BJ (cell line): Measurements from ENCODE around the gene EFNA2. TPM values are rescaled to one million over a fixed set of nuclear protein-coding genes. Genes with fewer than 3 reads are reported as not detected.
A peak's percentile ranks its signal among the peaks of the same experiment; 100 is the strongest.

Experiments
- CTCF ChIA-PET: fragments of 350-600 bp; formaldehyde crosslinking; extraction: SDS; loops from one replicate; lab custom pipeline; 2021; ENCODE audit warnings: antibody characterized with exemption, inconsistent platforms; lab: Yijun Ruan, JAX
- POLR2A ChIA-PET: fragments of 300-600 bp; sonication (Branson Sonifier 250); formaldehyde crosslinking; extraction: SDS; loops from one replicate; lab custom pipeline; 2021; ENCODE audit warnings: antibody characterized with exemption; lab: Charles Lee
- DNase-seq: peaks from one replicate; pipeline ENCODE4 v3.0.0-alpha.2; 2011; ENCODE audit warnings: low read depth
- H3K27me3 ChIP-seq: 2 replicates; pipeline ENCODE4 v1.6.0; 2011; ENCODE audit warnings: low read length; ENCODE audit not compliant: control insufficient read depth, insufficient read depth
- H3K36me3 ChIP-seq: 2 replicates; pipeline ENCODE4 v1.5.1; 2011; ENCODE audit warnings: low read length; ENCODE audit not compliant: control insufficient read depth, insufficient read depth
- H3K4me3 ChIP-seq: 2 replicates; pipeline ENCODE4 v1.5.1; 2011; ENCODE audit warnings: low read depth, mild to moderate bottlenecking, control low read depth, low read length
- polyA plus RNA-seq: library from polyadenylated mRNA; depleted of rRNA; stranded (reverse); fragments of >200 nt; gene quantifications from 2 replicates; pipeline ENCODE4 v1.2.3, GENCODE V29; 2011
- TF ChIP-seq, protein P1 (sequence below): IDR thresholded peaks from 2 replicates; pipeline ENCODE4 v1.5.1; 2011; ENCODE audit warnings: low read depth, mild to moderate bottlenecking, control low read depth, inconsistent platforms, low read length, moderate library complexity; ENCODE audit not compliant: insufficient read depth

Gene EFNA2
- polyA plus RNA-seq, 1 experiment, result not detected

DNA sequence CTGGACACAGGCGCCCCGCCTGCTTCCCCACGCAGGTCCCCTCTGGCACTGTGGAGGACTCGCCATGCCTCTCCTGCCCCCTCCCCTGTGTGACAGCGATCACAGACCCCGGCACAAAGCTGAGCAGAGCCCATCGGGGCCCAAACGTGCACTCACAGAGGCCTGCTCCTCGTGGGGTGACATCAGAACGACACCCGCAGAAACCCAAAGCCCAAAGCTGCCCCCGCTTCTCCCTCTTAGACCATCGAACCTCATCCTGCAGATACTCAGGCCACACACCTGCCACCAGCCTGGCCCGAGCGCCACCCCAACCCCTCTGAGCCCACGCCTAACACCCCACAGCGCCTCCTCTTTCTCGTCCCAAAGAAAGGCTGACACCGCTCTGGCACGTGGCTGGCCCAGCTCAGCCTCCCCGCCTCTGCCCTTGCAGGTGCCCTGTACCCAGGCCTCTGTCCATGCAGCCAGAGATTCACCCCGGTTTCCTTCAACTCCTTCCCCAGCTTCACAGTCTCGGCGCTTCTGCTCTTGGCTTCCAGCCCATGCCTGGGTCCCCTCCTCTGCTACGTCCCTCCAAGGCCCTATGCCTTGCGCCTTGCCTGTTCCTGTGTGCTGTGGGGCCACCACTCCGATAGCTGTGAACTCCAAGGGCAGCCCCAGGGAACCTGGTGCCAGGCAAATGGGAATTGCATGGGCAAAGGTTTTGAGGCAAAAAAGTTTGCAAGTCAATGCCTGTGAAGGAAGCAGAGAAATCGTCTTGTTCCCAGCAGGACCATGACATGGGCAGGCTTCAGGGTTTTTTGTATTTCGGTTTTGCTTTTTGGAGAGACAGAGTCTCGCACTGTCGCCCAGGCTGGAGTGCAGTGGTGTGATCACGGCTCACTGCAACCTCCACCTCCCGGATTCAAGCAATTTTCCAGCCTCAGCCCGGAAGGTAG lies 47.0 kb upstream of the EFNA2 start:
- ChIA-PET CTCF (interaction anchor here (0.6 to 1.6 kb wide), 9 partner anchors 8 to 257 kb away, joined by 3 to 6 read pairs (median 3); partner anchors contain the start of gene WDR18), POLR2A (interaction anchor here (0.8 kb wide), 1 partner anchor 30 kb away, joined by 3 read pairs; the partner anchor contains the start of gene CIRBP)
- Histone ChIP-seq H3K36me3 (peaks cover 10% of the 10 kb centered on the region), H3K27me3 (no peaks in the 10 kb centered on the region), H3K4me3 (peak overlapping the region; percentile 90)
- no peak for DNase-seq
- TF ChIP-seq, protein P1, sequence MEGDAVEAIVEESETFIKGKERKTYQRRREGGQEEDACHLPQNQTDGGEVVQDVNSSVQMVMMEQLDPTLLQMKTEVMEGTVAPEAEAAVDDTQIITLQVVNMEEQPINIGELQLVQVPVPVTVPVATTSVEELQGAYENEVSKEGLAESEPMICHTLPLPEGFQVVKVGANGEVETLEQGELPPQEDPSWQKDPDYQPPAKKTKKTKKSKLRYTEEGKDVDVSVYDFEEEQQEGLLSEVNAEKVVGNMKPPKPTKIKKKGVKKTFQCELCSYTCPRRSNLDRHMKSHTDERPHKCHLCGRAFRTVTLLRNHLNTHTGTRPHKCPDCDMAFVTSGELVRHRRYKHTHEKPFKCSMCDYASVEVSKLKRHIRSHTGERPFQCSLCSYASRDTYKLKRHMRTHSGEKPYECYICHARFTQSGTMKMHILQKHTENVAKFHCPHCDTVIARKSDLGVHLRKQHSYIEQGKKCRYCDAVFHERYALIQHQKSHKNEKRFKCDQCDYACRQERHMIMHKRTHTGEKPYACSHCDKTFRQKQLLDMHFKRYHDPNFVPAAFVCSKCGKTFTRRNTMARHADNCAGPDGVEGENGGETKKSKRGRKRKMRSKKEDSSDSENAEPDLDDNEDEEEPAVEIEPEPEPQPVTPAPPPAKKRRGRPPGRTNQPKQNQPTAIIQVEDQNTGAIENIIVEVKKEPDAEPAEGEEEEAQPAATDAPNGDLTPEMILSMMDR, result no peak

DNA sequence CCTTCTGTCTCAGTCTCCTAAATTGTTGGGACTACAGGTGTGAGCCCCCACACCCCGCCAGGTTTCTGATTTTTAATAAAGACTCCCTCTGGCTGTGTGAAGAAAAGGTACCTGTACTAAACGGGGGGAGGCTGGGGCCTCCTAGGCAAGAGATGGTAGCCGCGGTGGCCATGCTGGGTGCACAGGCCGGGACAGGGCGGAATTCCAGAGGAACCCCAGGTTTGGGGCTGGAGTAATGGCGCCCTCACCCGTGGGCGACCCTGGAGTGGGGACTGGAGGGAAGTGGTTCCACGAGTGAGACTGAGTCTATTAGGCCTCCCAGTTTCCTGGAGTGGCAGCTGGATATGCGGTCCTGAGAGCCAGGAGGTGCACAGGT lies 46.3 kb upstream of the EFNA2 start:
- no peak overlapping the region for H3K4me3 ChIP-seq
- POLR2A ChIA-PET, result no interaction called here
- CTCF ChIA-PET, result interaction anchor here (0.6 to 1.6 kb wide), 4 partner anchors 17 to 217 kb away, joined by 3 to 6 read pairs (median 3); no protein-coding TSS in a partner anchor

DNA sequence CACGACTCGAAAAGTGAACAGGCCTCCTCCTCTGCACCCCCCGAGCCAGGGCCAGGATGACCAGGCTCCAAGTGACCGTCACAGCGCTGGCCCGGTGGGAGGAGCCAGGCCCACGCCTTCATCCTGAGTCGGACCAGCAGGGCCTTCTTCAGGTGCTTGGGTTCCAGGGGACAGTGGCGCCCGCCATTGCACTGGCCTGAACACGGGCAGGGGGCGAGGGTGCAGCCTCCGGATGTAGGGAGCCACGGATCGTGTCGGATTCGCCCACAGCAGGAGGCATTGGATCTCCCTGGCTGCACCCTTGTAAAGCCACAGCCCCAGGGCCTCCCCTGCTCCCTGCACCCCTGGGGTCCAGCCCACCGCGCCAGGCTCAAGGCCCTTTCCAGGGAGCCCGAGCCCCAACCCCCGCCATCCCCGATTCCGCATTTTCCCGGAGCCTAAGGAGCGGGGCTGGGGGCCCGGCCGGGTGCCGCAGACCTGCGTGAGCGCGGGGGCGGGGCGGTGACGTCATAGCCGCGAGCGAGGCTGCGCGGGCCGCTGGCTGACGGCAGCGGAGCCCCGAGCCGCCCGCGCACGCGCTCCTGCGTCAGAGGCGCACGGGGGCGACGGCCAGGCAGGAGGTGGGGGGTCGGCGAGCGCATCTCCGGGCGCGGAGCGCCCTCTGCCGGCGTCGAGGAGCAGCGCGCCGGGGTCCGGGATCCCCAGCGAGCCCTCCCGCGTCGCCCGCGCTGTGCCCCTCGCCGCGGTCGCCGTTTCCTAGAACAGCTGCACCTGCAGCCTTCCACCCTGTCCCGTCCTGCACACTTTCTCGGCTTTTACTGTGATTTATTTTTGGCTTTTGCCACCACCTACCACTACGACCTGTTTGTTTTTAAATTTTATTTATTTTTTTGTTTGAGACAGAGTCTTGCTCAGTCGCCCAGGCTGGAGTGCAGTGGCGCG lies 45.6 kb upstream of the EFNA2 start:
- Histone ChIP-seq H3K36me3 (peaks cover 6% of the 10 kb centered on the region), H3K4me3 (peak overlapping the region; percentile 36), H3K27me3 (no peaks in the 10 kb centered on the region)
- POLR2A ChIA-PET, result no interaction called here
- TF ChIP-seq, protein P1, result peak; percentile 46
- CTCF ChIA-PET, result interaction anchor here (0.6 to 7.5 kb wide), 14 partner anchors 18 to 256 kb away, joined by 3 to 437 read pairs (median 4); partner anchors contain the start of genes CIRBP and WDR18
- DNase-seq, result no peak

More for the DNA sequence above, 46.3 kb upstream of the EFNA2 start:
- no peak for DNase-seq
- H3K36me3 ChIP-seq, result peaks cover 8% of the 10 kb centered on the region
- TF ChIP-seq, protein P1, result no peak
- no peaks in the 10 kb centered on the region for H3K27me3 ChIP-seq

DNA sequence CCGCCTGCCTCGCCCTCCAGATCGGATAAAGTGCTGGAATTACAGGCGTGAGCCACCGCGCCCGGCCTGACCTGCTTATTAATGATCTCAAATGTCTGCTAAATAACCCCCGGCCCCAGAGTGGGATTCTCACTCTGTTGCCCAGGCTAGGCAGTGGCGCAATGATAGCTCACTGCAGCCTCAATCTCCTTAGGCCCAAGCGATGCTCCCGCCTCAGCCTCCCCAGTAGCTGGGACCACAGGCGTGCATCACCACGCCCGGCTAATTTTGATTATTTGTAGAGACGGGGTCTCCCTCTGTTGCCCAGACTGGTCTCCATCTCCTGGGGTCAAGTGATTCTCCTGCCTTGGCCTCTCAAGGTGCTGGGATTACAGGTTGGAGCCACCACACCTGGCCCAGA lies 44.7 kb upstream of the EFNA2 start:
- TF ChIP-seq, protein P1, result no peak
- ChIA-PET POLR2A (interaction anchor here (1.4 kb wide), 1 partner anchor 28 kb away, joined by 11 read pairs; the partner anchor contains the start of gene CIRBP), CTCF (interaction anchor here (0.6 to 7.5 kb wide), 12 partner anchors 19 to 259 kb away, joined by 3 to 437 read pairs (median 4); partner anchors contain the start of genes CIRBP and WDR18)
- Histone ChIP-seq H3K27me3 (no peaks in the 10 kb centered on the region), H3K36me3 (peaks cover 2% of the 10 kb centered on the region), H3K4me3 (peak overlapping the region; percentile 75; the same call in 1 of the 2 replicates)
- DNase-seq, result no peak
